NCI-H187 (cell line): Measurements from ENCODE around the gene GZMA.
"Not testable (repeated sequence)": the region's sequence is repeated elsewhere in the genome, so short reads cannot be mapped to it uniquely, and the experiment has no call there.

Source experiments
- DNase-seq, 2 experiments: peaks; one replicate each; lab custom pipeline; 2025; lab: John Stamatoyannopoulos, UW

GZMA gene

GRCh38 chr5:55102348-55102747, at the start of gene GZMA:
TSS of gene GZMA (plus strand) at chr5:55102646. CDS start at chr5:55102683, 37 bp downstream.
- no peak for DNase-seq

- no peak for DNase-seq
Observed at GRCh38 chr5:55055183-55055582, 47.3 kb upstream of the GZMA start.

- no peak for DNase-seq
Observed at GRCh38 chr5:55062039-55062779, 40.2 kb upstream of the GZMA start.

DNA sequence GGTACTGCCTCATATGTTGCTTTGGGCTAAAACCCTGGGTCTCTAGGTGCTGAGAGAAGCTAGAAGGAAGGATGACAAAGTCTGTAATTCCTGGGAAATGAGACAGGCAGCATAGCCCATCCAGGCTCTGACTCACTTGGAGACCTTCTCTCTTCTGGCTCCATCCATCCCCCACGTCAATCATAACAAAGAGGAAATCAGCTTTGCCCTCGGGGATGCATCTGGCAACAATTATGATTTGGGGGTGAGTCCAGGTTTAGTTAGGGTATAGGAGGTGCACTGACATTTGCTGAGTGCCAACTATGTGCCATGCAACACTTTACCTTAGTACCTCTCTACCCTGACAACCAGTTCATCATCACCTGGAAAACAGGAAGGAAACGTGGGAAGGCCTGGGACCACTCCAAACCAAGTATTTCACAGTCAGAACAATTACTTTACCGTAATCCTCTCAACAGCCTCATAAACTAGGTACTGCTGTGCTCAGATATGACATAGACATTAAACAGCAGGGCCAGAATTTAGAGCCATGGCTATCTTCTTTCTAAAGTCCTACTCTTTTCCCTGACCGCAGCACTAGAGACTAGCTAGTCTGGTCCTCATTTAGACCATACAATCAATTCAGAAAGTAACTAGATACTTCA, 39.1 kb upstream of the GZMA start:
- no peak for DNase-seq

- no peak for DNase-seq
Observed at GRCh38 chr5:55063899-55064298, 38.5 kb upstream of the GZMA start.

GRCh38 chr5:55064523-55064922, 37.9 kb upstream of the GZMA start:
- DNase-seq = no peak

DNA sequence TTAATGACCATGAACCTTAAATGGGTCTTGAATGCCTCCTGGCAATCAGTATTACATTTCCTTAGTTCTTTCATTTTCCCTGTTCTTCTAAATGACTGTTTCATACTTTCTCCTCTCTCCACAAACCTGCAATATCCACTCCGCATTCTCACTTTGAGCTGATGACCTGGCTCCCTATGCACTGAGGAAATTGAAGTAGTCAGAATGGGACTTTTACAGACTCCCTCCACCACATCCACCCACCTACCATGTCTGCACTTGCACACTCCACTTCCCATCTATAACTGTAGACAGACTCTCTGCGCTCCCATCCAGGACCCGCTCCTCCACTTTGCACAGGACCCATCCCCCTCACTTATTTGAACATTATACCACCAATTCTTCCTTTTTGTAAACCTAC, 36.2 kb upstream of the GZMA start:
- DNase-seq = no peak

- DNase-seq = no peak
Observed at GRCh38 chr5:55070968-55071367, 31.5 kb upstream of the GZMA start.

GRCh38 chr5:55071413-55071812, 31.0 kb upstream of the GZMA start:
- DNase-seq = no peak

- DNase-seq = no peak
Observed at GRCh38 chr5:55072666-55073065, 29.8 kb upstream of the GZMA start.

- no peak for DNase-seq
Observed at GRCh38 chr5:55073211-55073610, 29.2 kb upstream of the GZMA start.

GRCh38 chr5:55081541-55081940, 20.9 kb upstream of the GZMA start:
- DNase-seq = no peak

GRCh38 chr5:55089301-55089700, 13.1 kb upstream of the GZMA start:
- DNase-seq = not testable (repeated sequence)

GRCh38 chr5:55091011-55091410, 11.4 kb upstream of the GZMA start:
- DNase-seq = not testable (repeated sequence)

- no peak for DNase-seq
Observed at GRCh38 chr5:55096182-55096581, 6.3 kb upstream of the GZMA start.

- peak; percentile 51 to 77 for DNase-seq
Observed at GRCh38 chr5:55096861-55097260, 5.6 kb upstream of the GZMA start.

DNA sequence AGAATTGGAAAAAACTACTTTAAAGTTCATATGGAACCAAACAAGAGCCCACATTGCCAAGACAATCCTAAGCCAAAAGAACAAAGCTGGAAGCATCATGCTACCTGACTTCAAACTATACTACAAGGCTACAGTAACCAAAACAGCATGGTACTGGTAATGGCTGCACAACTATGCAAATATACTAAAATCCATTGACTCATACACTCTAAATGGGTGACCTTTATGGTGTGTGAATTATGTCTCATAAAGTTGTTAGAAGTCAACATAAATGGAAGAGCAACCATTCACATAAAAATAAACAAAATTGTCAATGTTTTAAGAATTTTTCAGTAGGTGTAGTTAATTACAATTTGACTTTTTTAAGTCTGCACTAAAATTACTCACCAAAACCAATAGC, 1.3 kb upstream of the GZMA start:
- DNase-seq = not testable (repeated sequence)

DNA sequence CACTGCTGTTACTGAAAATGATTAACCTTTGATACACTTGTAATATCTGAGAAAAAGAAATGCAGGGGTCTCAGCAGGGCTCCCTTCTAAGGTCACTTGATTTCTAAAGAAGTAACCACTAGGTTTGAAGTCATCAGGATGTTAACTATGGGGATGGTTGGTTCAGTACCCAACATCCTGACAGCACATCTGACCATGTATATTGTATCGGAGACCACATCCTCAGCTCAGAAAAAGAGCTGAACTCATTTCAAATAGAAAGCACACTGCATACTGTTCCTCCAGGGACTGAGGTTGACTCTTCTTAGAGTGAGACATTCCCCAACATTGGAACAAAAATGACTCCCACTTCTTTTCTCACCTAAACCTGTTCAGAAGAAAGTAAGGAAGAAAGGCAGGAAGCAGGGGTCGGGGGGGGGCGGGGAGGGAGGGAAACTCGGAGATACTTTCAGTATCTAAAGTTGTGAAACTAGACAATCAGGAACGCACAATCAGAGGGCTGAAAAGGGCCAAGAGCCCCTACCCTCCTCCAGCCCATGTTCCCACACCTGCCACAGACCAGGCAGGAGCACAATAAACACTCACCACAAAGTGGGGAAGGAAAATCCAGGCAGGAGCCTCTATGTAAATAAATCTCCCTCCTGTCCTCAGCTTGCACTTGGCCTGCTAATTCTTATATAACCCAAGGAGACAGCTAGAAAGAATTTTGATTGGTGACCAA, 730 bp upstream of the GZMA start:
- DNase-seq = no peak

GRCh38 chr5:55104036-55104772, 1.8 kb downstream of the GZMA start:
- DNase-seq = no peak

GRCh38 chr5:55104946-55105701, 2.7 kb downstream of the GZMA start:
- no peak for DNase-seq

- DNase-seq = not testable (repeated sequence)
Observed at GRCh38 chr5:55105976-55106375, 3.5 kb downstream of the GZMA start.

- no peak for DNase-seq
Observed at GRCh38 chr5:55108661-55109060, 6.2 kb downstream of the GZMA start.
